C4-2B (cell line): ENCODE results near the gene C10orf90.

Experiments
- H3K27ac ChIP-seq: fragments of 450-650 bp; 2 replicates; pipeline ENCODE4 v1.5.1; 2017
- ZFX ChIP-seq: fragments of 450-650 bp; IDR thresholded peaks from 2 replicates; pipeline ENCODE4 v1.6.1; 2017
- TF ChIP-seq, protein P1 (sequence below): fragments of 450-650 bp; conservative IDR thresholded peaks from 2 replicates; pipeline ENCODE4 v1.5.1; 2017; ENCODE audit warnings: mild to moderate bottlenecking

The C10orf90 gene

GRCh38 chr10:126544565-126544964 lies 125.9 kb downstream of the C10orf90 start:
- TF ChIP-seq, protein P1, sequence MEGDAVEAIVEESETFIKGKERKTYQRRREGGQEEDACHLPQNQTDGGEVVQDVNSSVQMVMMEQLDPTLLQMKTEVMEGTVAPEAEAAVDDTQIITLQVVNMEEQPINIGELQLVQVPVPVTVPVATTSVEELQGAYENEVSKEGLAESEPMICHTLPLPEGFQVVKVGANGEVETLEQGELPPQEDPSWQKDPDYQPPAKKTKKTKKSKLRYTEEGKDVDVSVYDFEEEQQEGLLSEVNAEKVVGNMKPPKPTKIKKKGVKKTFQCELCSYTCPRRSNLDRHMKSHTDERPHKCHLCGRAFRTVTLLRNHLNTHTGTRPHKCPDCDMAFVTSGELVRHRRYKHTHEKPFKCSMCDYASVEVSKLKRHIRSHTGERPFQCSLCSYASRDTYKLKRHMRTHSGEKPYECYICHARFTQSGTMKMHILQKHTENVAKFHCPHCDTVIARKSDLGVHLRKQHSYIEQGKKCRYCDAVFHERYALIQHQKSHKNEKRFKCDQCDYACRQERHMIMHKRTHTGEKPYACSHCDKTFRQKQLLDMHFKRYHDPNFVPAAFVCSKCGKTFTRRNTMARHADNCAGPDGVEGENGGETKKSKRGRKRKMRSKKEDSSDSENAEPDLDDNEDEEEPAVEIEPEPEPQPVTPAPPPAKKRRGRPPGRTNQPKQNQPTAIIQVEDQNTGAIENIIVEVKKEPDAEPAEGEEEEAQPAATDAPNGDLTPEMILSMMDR, result no peak
- no peak for TF ChIP-seq ZFX
- no peak overlapping the region for H3K27ac ChIP-seq

- no peak overlapping the region for H3K27ac ChIP-seq
- TF ChIP-seq ZFX, result no peak
- TF ChIP-seq, protein P1, result no peak
Observed at GRCh38 chr10:126538439-126539135, 131.9 kb downstream of the C10orf90 start.

DNA sequence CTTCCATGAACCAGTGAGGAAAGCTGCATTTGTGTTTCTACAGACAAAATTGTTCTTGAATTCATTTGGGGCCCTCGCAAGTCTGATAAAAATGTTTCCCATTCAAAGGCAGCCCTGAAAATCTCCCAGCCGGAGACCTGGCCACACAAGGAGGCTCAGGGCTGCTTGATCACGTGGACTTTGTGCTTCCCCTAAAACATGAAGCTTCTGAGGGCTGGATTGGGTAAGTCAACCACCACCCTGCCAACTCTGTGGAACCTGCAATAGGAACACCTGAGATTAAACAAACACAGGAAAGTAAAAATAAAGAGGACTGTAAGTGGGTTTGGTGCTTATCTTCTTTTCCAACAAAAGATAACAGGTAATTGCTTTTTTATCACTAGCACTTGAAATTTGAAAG lies 133.8 kb downstream of the C10orf90 start:
- no peak overlapping the region for H3K27ac ChIP-seq
- TF ChIP-seq ZFX, result no peak
- TF ChIP-seq, protein P1, result no peak

DNA sequence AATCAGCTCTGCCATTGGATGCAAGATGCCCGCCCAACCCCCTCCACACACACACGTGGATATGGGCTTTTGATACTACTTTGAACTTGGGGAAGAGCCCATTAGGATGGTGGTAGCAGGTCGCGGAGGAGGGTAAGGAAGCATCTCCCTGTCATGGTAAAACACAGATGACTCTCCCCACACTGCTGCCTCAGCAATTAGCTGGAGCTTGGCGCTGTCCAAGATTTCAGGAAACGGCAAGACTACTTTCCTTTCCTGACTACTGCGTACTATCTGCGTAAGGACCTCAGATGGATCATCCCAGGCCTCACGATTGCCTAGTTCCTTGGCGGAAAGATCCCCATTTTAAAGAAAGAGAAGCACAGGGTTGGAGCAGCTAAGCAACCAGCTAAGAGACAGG lies 134.3 kb downstream of the C10orf90 start:
- H3K27ac ChIP-seq, result no peak overlapping the region
- TF ChIP-seq ZFX, result no peak
- TF ChIP-seq, protein P1, result no peak

DNA sequence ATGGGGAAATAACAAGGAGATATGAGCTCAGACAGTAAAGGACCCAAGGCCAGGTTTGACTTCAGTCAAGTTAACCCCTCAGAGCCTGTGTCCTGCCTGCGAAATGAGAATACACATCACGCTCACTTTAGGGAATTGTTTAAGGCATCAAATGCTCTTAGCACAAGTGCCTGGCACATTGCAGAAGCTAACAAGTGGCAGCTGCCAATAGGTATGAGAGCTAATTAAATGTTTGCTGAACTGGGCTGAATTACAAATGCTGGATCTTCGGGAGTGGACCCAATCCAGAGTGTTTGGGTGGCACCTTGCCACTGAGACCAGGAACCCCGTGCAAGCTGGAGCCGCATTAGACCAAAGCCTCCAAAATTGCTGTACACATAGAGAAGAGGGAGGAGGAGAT lies 136.8 kb downstream of the C10orf90 start:
- no peak for TF ChIP-seq ZFX
- TF ChIP-seq, protein P1, result no peak
- no peak overlapping the region for H3K27ac ChIP-seq

DNA sequence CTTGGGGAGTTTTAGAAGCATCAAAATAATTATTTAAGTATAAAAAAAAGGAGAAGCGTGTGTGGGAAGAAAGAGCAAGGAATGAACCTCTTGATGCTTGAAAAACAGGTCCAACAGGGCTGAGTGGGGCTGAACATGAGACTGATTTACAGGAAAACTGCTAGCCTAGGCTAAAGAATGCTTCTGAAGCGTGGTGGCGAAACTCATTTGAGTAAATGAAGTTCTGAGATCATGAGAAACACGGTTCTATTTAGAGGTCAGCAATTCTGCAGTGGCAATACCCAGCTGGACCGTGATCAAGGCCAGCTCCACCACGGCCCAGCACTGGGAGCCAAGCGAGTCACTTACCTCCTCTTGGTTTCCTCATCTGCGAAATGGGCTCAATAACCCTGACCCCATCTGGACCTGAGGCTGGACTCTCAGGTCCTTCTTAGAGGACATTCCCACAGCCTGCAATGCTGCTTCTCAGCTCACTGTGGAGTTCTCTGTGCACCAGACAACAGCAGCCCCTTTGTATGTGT lies 142.1 kb downstream of the C10orf90 start:
- H3K27ac ChIP-seq, result no peak overlapping the region
- TF ChIP-seq, protein P1, result no peak
- no peak for TF ChIP-seq ZFX

- TF ChIP-seq ZFX, result no peak
- TF ChIP-seq, protein P1, result no peak
- H3K27ac ChIP-seq, result no peak overlapping the region
Observed at GRCh38 chr10:126527645-126528314, 142.7 kb downstream of the C10orf90 start.
